Measurements from ENCODE around the gene FAM120C. TPM values are rescaled to one million over a fixed set of nuclear protein-coding genes. Genes with fewer than 3 reads are reported as not detected.

The FAM120C gene
- total RNA-seq, 1 experiment from 2014 or later, result 6.1 TPM

DNA sequence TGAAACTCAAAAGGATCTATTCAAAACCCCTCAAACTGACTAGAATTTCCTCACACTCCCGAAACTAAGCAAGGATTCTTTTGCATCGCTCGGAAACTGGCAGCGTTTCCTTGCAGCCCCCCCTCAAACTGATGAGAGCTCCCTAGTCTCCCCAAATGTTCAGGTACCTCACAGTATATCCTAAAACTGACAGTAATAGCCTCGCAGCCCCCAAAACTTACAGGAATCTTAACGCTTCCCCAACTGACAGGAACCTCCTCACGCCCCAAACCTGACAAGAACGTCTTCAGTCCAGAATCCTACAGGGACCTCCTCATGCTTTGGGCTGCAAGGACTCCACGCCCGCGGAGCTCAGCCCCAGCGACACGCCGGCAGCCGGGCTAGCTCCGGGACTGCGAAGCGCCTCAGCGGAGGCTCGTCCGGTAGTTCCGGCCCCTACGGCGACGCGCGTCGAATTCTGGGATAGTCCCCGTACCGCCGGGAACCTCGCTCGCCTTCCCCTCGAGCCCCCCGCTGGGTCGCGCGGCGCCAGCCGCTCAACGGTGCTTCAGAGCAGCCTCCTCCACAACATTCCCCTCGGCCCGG lies 139.4 kb downstream of the FAM120C start:
- intact Hi-C loops (cut with micrococcal nuclease), result loop anchor here (5.0 kb wide), 1 partner anchor 139 kb away; the partner anchor contains the start of gene FAM120C
- peaks cover 7% of the 10 kb centered on the region for H3K79me2 ChIP-seq (ENCODE audit: insufficient read depth, low read length)
- ATAC-seq (peak; percentile 8), DNase-seq (ENCODE audit: low read depth, low spot score) (no peak)
- BruUV-seq (replicated peaks), result no TSS peak
- ChIA-PET RAD21 (ENCODE audit: low non-redundant PET in 1 of 2, low total read pairs in 2 of 2, uncharacterized antibody in 2 of 2, unreplicated experiment in 2 of 2) (no interaction called here), POLR2A (interaction anchor here (1.2 kb wide), 1 partner anchor 33 kb away, joined by 3 read pairs; no protein-coding TSS in a partner anchor), CTCF (interaction anchor here (1.4 kb wide), 1 partner anchor 22 kb away, joined by 3 read pairs; no protein-coding TSS in a partner anchor)
- H2AFZ ChIP-seq (ENCODE audit: low read depth, low read length, poor library complexity, severe bottlenecking), result no peak overlapping the region
- peak overlapping the region; percentile 88 for H3K4me2 ChIP-seq (ENCODE audit: low read length)
- H3K36me3 ChIP-seq (ENCODE audit: control insufficient read depth in 1 of 2, insufficient read depth in 2 of 2, low read length in 2 of 2), result peaks cover 0 to 3% of the 10 kb centered on the region in 2 experiments; a peak in 2 of 4 replicates
- peak overlapping the region; percentile 71 to 74 for H3K4me3 ChIP-seq (replicated peaks in 1 of 2; ENCODE audit: low read depth in 1 of 2, low read length in 2 of 2)
- H3K9me3 ChIP-seq (ENCODE audit: control insufficient read depth in 1 of 2, insufficient read depth in 1 of 2, low read depth in 1 of 2, low read length in 2 of 2), result no peaks in the 10 kb centered on the region
- peaks cover 8 to 20% of the 10 kb centered on the region in 2 experiments for H3K4me1 ChIP-seq (ENCODE audit: control insufficient read depth in 1 of 2, insufficient read depth in 2 of 2, low read length in 2 of 2)
- H3K27ac ChIP-seq (ENCODE audit: low read depth, low read length), result peak overlapping the region; percentile 92
- no peaks in the 10 kb centered on the region for H4K20me1 ChIP-seq (ENCODE audit: insufficient read depth)
- TF ChIP-seq ZFX (IDR thresholded peaks at IDR 0.05) (no peak), CBX3 (IDR thresholded peaks at IDR 0.05; ENCODE audit: low read depth) (no peak), EZH2phosphoT487 (IDR thresholded peaks at IDR 0.05; ENCODE audit: borderline replicate concordance) (no peak), SIN3A (IDR thresholded peaks at IDR 0.05; ENCODE audit: low read depth) (no peak), FOSL1 (IDR thresholded peaks at IDR 0.05; ENCODE audit: low read depth) (no peak)
- TF ChIP-seq, protein P1, sequence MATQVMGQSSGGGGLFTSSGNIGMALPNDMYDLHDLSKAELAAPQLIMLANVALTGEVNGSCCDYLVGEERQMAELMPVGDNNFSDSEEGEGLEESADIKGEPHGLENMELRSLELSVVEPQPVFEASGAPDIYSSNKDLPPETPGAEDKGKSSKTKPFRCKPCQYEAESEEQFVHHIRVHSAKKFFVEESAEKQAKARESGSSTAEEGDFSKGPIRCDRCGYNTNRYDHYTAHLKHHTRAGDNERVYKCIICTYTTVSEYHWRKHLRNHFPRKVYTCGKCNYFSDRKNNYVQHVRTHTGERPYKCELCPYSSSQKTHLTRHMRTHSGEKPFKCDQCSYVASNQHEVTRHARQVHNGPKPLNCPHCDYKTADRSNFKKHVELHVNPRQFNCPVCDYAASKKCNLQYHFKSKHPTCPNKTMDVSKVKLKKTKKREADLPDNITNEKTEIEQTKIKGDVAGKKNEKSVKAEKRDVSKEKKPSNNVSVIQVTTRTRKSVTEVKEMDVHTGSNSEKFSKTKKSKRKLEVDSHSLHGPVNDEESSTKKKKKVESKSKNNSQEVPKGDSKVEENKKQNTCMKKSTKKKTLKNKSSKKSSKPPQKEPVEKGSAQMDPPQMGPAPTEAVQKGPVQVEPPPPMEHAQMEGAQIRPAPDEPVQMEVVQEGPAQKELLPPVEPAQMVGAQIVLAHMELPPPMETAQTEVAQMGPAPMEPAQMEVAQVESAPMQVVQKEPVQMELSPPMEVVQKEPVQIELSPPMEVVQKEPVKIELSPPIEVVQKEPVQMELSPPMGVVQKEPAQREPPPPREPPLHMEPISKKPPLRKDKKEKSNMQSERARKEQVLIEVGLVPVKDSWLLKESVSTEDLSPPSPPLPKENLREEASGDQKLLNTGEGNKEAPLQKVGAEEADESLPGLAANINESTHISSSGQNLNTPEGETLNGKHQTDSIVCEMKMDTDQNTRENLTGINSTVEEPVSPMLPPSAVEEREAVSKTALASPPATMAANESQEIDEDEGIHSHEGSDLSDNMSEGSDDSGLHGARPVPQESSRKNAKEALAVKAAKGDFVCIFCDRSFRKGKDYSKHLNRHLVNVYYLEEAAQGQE (IDR thresholded peaks at IDR 0.05; ENCODE audit: low read depth), result no peak
- no peaks in the 10 kb centered on the region for H3K27me3 ChIP-seq (ENCODE audit: insufficient read depth, low read length)
- peak overlapping the region; percentile 80 for H3K9ac ChIP-seq (ENCODE audit: low read length)
- H3K9me2 ChIP-seq (ENCODE audit: insufficient read depth), result no peaks in the 10 kb centered on the region
